ENCODE data around the gene SNRPB2. TPM values are rescaled to one million over a fixed set of nuclear protein-coding genes. Genes with fewer than 3 reads are reported as not detected.
A peak's percentile ranks its signal among the peaks of the same experiment; 100 is the strongest.

The SNRPB2 gene
- 100 to 1,000 TPM in 1 of 12 donors, 10 to 100 TPM in 10, not detected in 1; 63.3 to 123 (median 83.1) TPM for polyA plus RNA-seq (ENCODE audit: insufficient read length in 12 of 12)
- long read RNA-seq, donor 1, transcript SNRPB2-201 (7 exons, 2,452 nt), result major isoform, 22 of 98 reads
- long read RNA-seq, donor 1, transcript SNRPB2-202 (7 exons, 1,588 nt), result minor isoform, 10 of 98 reads
- long read RNA-seq, donor 1, partial matches to known transcripts, result 63 of 98 reads
- long read RNA-seq, donor 1, other reads (novel, unspliced or antisense), result 0 of 98 reads
- long read RNA-seq, donor 2, transcript SNRPB2-202 (7 exons, 1,588 nt), result major isoform, 27 of 151 reads
- long read RNA-seq, donor 2, transcript SNRPB2-201 (7 exons, 2,452 nt), result minor isoform, 24 of 151 reads
- long read RNA-seq, donor 2, partial matches to known transcripts, result 96 of 151 reads
- long read RNA-seq, donor 2, other reads (novel, unspliced or antisense), result 0 of 151 reads
- long read RNA-seq, donor 3, transcript SNRPB2-201 (7 exons, 2,452 nt), result major isoform, 8 of 33 reads
- long read RNA-seq, donor 3, transcript SNRPB2-202 (7 exons, 1,588 nt), result minor isoform, 5 of 33 reads
- long read RNA-seq, donor 3, partial matches to known transcripts, result 17 of 33 reads
- long read RNA-seq, donor 3, other reads (novel, unspliced or antisense), result 0 of 33 reads
- long read RNA-seq, donor 4, transcript SNRPB2-201 (7 exons, 2,452 nt), result major isoform, 10 of 42 reads
- long read RNA-seq, donor 4, transcript SNRPB2-202 (7 exons, 1,588 nt), result minor isoform, 9 of 42 reads
- long read RNA-seq, donor 4, partial matches to known transcripts, result 21 of 42 reads
- long read RNA-seq, donor 4, other reads (novel, unspliced or antisense), result 0 of 42 reads
- long read RNA-seq, donor 5, transcript SNRPB2-202 (7 exons, 1,588 nt), result minor isoform, 18 of 79 reads
- long read RNA-seq, donor 5, transcript SNRPB2-201 (7 exons, 2,452 nt), result major isoform, 22 of 79 reads
- long read RNA-seq, donor 5, partial matches to known transcripts, result 38 of 79 reads
- long read RNA-seq, donor 5, other reads (novel, unspliced or antisense), result 0 of 79 reads
- long read RNA-seq, donor 6, transcript SNRPB2-202 (7 exons, 1,588 nt), result minor isoform, 9 of 66 reads
- long read RNA-seq, donor 6, transcript SNRPB2-201 (7 exons, 2,452 nt), result major isoform, 15 of 66 reads
- long read RNA-seq, donor 6, partial matches to known transcripts, result 40 of 66 reads
- long read RNA-seq, donor 6, other reads (novel, unspliced or antisense), result 0 of 66 reads
- long read RNA-seq, donor 7, transcript SNRPB2-202 (7 exons, 1,588 nt), result minor isoform, 6 of 24 reads
- long read RNA-seq, donor 7, transcript SNRPB2-201 (7 exons, 2,452 nt), result major isoform, 7 of 24 reads
- long read RNA-seq, donor 7, partial matches to known transcripts, result 11 of 24 reads
- long read RNA-seq, donor 7, other reads (novel, unspliced or antisense), result 0 of 24 reads
- long read RNA-seq, donor 8, transcript SNRPB2-201 (7 exons, 2,452 nt), result major isoform, 26 of 69 reads
- long read RNA-seq, donor 8, transcript SNRPB2-202 (7 exons, 1,588 nt), result minor isoform, 13 of 69 reads
- long read RNA-seq, donor 8, partial matches to known transcripts, result 26 of 69 reads
- long read RNA-seq, donor 8, other reads (novel, unspliced or antisense), result 0 of 69 reads
- long read RNA-seq, donor 9, transcript SNRPB2-201 (7 exons, 2,452 nt), result major isoform, 13 of 61 reads
- long read RNA-seq, donor 9, transcript SNRPB2-202 (7 exons, 1,588 nt), result minor isoform, 8 of 61 reads
- long read RNA-seq, donor 9, partial matches to known transcripts, result 37 of 61 reads
- long read RNA-seq, donor 9, other reads (novel, unspliced or antisense), result 0 of 61 reads
- long read RNA-seq, donor 10, transcript SNRPB2-202 (7 exons, 1,588 nt), result minor isoform, 9 of 68 reads
- long read RNA-seq, donor 10, transcript SNRPB2-201 (7 exons, 2,452 nt), result major isoform, 23 of 68 reads
- long read RNA-seq, donor 10, partial matches to known transcripts, result 35 of 68 reads
- long read RNA-seq, donor 10, other reads (novel, unspliced or antisense), result 0 of 68 reads
- long read RNA-seq, donor 11, transcript SNRPB2-202 (7 exons, 1,588 nt), result minor isoform, 19 of 146 reads
- long read RNA-seq, donor 11, transcript SNRPB2-201 (7 exons, 2,452 nt), result major isoform, 26 of 146 reads
- long read RNA-seq, donor 11, partial matches to known transcripts, result 100 of 146 reads
- long read RNA-seq, donor 11, other reads (novel, unspliced or antisense), result 0 of 146 reads

DNA sequence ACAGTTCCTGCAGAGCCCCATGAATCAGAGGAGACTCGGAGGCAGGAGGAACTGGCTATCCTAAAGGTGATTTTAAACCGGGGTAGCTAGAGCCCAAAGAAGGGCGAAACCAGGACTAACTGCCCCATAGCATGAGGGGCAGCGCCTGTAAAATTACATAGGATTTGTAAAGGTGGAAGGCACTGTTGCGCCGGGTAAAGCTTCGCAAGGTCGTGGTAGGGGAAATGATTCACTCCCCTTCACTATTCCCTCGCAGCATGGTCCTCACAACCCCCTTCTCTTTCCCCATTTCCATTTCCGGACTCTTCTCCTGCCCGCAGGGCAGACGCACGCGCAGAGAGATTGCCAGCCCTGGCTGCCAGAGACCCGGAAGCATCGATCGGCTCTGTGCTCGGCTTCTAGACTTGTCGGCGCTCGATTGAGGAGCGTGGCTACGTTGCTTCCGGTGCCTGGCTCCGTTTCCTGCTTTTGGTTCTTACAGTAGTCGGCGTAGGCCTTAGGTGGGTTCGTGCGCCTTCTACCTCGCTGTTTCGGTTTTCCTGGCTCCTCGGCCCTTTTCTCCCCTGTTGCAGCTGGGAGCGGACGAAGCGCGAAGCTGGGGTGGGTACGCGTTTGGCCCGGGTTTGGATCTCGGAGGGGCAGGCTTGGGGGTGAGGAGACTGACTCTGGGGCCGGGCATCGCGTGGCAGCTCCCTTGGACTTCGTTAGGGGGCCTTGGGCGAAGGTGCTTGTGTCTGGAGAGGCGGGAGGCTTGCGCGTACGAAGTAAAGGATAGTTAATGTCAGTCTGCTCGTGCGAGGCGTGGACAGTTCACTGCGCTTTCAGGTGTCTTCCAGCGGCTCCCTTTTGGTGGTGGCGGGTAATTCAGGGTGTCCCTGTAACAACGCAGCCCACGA lies at the start of gene SNRPB2:
SNRPB2 (plus strand) TSS at position 462 of the 896 bp plus-strand sequence. CDS start 1,677 bp downstream, outside the sequence.
- DNase-seq, result peak; percentile 96

DNA sequence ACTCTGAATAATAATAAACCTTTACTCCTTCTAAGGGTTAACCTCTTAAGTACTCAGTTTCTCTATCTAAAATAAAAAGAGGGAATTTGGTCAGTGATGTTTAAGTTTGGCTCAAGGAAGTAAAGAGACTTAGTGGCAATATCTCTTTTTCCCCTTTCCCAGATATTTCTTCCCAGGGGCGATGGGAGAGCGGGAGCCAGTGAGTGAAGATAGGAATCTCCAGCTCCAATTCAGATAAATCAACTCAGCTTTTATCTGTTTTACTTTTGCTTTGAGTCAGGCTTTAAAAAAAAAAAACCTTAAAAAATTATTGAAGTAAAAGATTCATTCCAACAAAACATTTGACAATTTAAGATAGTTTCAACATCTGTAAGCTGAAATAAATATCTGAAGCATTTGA lies 45.4 kb upstream of the SNRPB2 start:
- no peak for DNase-seq

DNA sequence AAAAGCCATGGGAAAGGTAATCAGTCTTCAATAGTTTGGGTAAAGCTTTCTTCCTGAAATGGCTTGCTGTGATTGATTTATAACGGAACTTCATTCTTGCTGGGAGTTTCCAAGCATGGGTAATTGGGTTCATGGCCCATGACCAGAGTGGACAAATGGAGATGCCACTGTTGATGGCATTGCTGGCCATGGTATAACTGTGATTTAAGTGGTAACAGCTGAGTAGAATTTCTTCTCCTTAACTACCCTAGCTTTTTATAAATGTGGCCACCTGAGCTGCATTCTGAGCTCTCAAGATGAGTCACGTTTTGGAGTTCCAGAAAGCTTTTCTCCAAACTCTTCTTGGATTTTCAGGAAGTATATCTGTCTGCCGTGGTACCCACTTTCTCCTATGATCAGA lies 39.9 kb upstream of the SNRPB2 start:
- DNase-seq, result no peak

- no peak for DNase-seq
Observed at GRCh38 chr20:16691381-16691780, 38.4 kb upstream of the SNRPB2 start.

GRCh38 chr20:16692009-16692408 lies 37.8 kb upstream of the SNRPB2 start:
- DNase-seq, result no peak

DNA sequence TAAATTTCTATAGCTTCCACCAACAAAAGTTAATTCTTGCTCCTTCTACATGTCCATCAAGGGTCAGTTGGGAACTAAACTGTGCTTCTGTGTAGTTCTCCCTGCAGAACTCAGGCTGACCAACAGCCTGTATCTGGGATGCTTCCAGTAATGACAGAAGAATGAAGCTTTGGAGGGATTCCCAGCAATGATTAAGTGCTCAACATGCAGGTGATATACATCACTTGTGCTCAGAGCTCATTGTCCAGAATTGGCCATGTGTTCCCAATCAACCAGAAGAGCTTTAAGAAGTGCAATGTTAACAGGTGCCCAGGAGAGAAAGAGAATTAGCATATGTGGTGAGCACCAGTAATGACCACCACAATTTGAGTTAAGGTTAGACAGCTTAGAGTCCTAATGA lies 37.4 kb upstream of the SNRPB2 start:
- no peak for DNase-seq

DNA sequence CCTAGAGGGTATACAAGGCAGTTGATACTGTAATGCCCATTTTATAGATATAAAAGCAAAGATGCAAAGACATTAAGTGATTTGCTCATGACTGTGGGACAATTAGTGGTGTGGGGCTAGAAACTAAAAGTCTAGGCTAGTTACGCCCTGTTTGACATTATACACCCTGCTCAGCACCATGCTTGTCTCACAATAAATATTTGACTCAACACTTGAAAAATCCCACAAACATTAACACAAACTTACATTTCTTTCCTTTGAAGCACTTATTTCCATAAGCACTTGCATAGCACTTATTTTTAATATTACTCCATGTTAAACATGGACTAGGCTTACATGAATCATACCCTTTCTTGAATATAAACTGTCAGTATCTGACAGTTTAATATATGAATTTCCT lies 36.5 kb upstream of the SNRPB2 start:
- no peak for DNase-seq

DNA sequence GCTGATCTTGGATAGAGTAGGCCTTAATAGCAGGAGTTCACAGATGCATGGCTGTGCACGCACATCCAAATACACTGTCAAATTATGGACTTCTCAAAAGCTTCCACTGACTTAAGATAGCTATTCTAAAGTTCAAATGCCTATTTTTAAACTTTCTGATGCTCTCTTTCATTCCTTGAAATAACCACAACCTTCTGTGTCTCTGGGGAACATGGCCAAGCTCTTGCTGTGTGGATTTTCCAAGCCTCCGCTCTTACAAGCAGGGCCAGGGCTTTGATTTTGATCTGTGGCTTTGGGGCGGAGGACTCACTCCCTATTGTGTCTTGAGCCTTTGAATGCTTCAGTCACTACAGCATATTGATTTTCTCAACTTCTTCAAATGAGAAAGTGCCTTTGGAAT lies 35.7 kb upstream of the SNRPB2 start:
- no peak for DNase-seq

DNA sequence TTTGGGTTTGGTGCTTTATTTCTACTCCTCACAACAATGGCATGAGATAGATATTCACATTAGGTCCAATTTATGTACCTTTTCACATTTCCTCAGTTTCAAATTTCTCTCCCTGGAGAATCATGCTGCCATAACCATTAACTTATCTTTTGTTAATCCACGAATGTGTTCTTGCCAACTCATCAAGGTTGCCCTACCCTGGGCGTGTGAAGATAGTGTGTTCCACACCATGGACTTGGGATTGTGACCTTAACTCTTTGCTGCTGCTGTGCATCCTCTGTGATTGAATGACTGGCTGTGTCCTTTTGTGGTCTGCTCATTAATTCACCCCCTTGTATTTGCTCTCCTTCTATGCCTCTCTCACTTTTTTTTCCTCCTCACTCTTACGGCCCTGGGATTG lies 34.2 kb upstream of the SNRPB2 start:
- DNase-seq, result no peak

DNA sequence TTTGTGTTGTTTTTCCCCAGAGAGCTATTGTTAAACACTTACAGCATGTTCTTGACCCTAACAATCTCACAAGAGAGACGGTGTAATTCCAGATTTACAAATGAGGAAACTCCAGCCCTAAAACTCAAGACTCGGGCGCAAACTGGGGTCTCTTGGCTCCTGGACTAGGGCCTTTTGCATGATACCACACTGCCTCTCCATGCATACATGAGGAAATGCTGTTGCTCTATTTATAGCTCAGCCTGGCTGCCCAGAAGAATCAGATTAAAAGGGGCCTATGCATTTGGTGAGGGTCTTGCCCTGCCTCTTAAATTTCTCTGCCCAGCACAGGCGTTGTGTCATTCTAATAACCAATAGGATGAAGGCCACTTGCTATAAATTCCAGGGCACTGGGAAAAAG lies 30.5 kb upstream of the SNRPB2 start:
- DNase-seq, result no peak

- no peak for DNase-seq
Observed at GRCh38 chr20:16701296-16701695, 28.5 kb upstream of the SNRPB2 start.

- no peak for DNase-seq
Observed at GRCh38 chr20:16703570-16703969, 26.3 kb upstream of the SNRPB2 start.

- DNase-seq, result no peak
Observed at GRCh38 chr20:16707674-16708073, 22.2 kb upstream of the SNRPB2 start.

DNA sequence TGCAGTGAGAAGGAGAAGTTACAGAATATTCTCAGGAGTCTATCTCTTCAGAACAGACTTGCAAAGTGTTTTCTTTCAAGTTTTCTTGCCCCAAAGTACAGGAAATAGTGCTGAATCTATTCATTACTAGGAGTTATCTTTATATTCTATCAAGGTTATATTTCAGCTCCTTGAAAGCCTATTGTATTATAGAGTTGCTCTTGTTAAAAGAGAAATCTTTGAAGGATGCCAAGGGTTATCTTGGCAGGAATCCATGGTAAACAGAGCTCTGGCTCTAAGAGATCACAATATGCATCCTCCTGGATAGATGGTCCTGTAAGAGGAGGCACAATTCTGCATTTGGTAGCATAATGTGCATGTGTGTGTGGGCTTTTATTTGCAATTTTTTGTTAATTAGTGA lies 21.2 kb upstream of the SNRPB2 start:
- DNase-seq, result no peak

- DNase-seq, result no peak
Observed at GRCh38 chr20:16709017-16709416, 20.8 kb upstream of the SNRPB2 start.

DNA sequence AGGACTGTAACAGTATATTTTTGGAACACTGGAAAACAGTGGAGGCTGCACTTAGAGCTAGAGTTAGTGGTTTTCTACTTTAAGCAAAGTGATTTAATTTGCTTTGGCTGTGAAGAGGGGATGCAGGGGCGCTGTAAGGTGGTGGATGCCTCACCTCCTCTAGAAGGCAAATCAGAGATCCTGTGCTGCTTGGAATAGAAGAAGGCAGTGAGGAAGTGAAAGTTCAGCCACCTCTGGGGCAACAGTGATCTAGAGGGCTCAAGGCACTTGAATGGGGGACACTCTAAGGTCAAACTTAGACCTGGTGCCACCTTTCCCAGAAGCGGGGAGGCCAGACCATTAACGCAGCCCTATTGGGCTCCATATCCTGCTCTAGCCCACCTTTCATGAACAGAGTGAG lies 19.0 kb upstream of the SNRPB2 start:
- no peak for DNase-seq

- DNase-seq, result no peak
Observed at GRCh38 chr20:16711661-16712258, 18.1 kb upstream of the SNRPB2 start.

DNA sequence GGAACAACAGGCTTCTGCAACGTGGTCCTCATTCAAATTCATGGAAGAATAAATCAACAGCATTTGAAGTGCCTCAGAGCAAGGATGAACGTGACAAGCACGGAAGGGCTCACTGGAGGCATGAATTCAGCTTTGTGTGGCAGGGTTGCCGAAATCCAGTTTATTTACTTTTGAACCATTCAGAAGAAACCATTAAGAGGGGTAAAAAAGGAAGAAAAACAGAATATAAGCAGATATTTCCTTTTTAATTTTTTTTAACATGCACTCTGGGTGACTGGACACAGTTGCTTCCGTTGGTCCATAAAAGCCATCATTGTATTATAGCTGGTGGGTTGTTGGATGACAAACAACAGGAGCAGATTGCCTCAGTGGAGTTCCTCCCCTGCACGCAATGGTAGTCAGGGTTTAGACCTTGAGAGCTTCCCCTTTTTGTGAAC lies 17.3 kb upstream of the SNRPB2 start:
- DNase-seq, result no peak
